Measurements from ENCODE around the gene RTN4.
A peak's percentile ranks its signal among the peaks of the same experiment; 100 is the strongest.

Gene RTN4

DNA sequence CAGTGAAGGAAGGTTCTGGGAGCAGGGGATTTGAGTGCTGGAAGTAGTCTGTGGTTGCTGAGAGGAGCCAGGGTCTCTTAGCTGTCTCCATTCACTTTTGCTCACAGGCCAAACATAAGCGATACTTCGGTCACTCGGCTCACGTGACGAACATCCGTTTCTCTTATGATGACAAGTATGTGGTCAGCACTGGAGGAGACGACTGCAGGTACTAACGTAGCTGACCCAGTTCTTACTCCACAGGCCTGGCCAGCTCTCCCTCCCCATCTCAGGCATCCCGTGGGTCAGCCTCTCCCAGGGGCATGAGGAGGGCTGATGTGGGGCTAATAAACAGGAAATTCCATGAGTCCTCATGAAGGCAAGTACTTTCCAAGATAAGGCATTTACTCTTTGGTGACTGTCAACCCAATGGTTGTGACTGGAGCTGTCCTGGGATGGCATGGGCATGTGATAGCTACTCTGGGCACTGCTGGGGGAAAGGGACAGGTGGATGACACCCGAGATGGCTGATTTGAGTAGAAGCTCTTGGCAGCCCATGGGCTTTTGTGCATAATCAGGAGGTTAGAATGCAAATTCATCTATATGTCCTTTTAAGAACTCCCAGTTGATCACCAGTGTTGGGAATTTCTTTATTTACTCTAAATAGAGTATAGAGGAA lies 81.6 kb downstream of the RTN4 start:
- DNase-seq: no peak

DNA sequence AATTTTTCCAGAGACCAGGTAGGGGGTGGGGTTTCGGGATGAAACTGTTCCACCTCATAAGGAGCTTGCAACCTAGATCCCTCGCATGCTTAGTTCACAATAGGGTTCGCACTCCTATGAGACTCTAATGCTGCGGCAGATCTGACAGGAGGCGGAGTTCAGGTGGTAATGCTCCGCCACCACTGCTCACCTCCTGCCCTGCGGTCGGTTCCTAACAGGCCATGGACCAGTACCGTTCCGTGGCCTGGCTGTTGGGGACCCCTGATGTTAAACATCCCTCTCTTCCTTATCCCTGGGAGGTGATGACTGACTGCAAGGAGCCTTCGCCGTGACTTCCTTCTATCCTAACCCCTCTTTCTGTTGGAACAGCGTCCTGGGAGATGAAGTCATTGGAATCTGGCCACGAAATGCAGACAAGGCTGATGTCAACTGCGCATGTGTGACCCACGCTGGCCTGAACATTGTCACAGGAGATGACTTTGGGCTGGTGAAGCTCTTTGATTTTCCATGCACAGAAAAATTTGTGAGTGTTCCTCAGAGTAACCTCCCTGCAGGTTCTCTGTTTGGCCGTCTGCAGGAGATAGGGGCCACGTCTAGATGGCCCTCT lies 82.4 kb downstream of the RTN4 start:
- DNase-seq: no peak

DNA sequence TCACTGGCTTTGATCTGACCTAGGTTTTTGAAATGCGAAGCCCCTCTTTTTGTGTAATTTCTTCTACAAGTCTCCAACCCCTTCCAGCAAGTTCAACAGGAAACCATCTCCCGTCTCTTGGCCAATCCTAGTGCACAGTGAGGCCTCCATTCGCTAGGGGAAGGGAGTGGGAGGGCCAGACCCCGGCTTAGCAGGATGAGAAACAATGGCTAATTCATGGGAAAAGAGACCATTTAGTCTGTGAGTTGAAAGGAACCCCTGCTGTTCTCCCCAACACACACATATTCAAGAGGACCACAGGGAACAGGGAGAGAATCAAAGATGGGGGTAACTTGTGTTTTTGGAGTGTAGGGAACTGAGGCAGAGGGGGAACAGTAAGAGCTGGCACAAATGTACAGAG lies 83.0 kb downstream of the RTN4 start:
- DNase-seq: peak; percentile 58

DNA sequence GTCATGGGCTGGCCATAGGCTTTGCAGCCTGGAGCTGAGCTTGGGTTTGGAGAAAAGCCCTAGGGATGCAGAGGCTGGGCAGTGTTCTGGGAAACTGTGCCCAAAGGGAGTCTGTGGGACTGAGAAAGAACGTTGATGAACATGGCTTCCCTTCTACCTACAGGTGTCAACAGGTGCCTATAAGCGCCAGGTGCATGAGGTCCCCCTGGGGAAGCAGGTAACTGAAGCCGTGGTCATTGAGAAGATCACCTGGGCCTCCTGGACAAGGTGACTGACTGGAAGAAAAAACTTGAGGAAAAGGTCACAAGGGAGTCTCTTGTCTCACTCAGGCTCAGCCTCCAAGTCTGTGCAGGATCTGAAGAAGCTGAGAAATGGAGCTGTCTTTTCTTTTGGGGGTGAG lies 83.4 kb downstream of the RTN4 start:
- DNase-seq: no peak

DNA sequence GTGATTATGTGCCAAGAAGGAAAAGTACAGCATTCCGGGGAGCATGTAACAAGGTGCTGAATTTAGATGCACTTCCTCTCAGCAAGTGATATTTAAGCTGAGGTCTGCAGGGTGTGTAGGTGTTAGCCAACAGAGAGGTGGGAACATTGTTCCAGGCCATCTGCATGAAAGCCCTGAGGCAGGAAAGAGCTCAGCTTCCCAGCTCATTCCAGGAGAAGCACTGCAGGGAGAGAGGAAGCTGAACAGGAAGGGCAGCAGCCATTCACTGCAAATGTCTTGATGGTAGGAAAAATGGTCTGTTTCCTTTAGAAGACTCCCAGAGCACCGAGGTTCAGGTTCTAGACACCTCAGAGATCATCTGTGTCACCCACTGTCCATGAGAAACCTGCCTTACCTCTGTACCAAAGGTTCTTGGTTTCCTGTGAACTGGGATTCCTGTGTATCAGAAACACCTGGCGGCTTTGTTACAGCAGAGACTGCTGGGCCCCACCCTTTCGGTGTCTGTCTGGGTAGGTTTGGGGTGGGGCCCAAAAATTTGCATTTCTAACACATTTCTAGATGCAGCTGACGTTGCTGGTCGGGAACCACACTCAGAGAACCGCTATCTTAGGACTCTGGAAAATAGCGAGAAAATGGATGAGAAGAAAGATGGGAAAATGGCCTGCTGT lies 84.0 kb downstream of the RTN4 start:
- DNase-seq: no peak

DNA sequence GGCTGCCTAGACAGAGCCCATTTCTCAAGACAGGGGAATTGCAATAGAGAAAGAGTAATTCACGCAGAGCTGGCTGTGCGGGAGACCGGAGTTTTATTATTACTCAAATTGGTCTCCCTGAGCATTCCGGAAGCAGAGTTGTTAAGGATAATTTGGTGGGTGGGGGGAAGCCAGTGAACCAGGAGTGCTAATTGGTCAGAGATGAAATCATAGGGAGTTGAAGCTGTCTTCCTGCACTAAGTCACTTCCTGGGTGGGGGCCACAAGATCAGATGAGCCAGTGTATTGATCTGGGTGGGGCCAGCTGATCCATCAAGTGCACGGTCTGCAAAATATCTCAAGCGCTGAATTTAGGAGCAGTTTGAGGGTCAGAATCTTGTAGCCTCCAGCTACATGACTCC lies 84.8 kb downstream of the RTN4 start:
- DNase-seq: no peak

DNA sequence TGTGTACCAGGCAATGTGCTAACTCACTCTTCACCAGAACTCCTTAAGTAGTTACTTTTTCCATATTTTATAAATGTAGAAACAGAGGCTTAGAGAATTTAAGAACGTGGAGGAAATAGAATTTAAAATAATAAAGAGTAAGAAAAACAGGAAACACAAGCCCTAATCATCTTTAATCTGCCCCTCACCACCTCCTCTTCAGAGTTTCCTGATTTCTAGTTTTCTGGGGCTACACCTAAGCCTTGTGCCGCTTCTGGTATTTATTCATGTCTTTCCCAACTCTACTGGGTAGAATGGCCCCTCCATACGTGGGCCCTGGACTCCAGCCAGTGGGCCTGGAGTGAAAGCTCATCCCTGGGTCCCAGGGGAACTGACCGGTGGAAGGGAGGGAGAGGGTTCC lies 85.4 kb downstream of the RTN4 start:
- DNase-seq: no peak

DNA sequence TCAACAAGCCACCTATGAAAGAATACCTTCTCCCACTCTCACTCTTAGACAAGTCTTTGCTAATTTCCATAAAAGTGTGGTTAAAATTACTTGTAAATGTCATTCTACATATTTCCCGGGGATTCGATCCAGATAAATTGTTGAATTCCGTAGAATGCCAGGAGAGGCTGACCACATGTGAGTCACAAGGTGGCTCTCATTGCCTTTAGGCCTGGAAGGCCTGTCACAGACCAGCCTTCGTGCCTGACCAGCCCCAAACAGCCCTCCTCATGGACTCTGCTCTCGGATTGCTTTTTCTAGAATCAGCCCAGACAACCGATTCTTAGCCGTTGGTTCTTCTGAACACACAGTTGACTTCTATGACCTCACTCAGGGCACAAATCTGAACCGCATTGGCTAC lies 86.0 kb downstream of the RTN4 start:
- no peak for DNase-seq

DNA sequence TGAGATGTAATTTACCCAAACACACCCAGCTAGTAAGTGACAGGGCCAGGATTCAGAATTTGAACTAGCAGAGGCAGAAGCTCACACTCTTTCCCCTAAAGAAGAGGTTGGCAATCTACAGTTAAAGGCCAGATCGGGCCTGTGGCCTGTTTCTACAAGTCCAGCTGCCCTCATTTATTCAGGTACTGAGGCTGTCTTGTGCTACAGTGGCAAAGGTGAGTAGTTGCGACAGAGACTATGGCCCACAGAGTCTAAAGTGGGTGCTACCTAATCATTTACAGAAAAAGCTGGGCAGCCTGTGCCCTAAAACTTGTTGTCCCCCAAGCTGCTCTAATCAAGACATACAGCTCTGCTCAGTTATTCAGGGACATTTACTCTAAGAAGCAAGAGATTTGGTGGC lies 86.8 kb downstream of the RTN4 start:
- no peak for DNase-seq

DNA sequence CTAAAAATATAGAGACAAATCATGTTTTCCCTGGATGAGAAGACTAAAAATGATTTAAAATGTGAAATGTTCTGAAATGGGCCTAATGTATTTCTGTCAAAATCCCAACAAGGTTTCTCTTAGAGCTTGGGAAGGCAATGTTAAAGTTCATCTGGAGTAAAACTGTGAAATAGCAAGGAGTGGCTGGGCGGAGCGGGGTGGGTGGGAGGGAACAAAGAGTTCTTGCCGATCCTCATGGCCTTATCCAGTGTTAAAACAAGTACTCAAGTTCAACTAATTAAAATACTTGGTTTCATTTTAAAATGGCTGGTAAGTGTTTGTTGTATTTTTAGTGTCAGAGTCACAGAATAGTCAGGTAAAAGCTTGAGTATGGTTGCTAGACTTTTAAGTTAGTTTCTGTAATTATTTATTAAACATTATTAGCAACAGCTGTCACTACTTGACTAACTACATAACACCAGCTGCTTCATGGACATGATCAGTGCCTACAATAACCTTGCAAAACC lies 87.3 kb downstream of the RTN4 start:
- no peak for DNase-seq

DNA sequence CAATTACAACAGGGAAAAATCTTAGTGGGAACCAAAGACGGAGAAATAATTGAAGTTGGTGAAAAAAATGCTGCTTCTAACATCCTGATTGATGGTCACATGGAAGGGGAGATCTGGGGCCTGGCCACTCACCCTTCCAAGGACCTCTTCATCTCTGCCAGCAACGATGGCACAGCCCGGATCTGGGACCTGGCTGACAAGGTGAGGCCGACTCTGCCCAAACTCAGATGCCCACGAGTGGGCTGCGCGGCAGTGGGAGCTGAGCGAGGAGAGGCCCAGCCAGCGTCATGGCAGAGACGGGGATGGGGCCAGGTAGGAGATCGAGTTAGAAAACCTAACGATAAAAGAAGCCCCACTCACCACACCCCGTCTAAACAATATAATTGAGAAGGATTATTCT lies 87.7 kb downstream of the RTN4 start:
- no peak for DNase-seq

DNA sequence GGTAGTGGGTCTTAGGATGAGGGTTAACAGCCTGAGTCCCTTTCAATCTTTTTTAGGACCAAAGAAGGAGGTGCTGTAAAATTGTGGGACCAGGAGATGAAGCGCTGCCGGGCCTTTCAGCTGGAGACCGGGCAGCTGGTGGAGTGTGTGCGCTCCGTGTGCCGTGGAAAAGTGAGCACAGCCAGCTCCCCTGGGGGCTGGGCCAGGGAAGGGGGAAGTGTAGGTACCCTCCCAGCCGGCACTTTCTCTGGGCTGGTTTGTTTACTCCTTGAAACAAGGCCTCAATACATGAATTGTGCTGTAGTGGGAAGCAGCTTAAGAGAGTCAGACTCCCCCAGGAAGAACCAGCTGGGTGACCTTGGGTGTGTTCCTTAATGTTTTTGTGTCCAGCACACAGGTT lies 90.1 kb downstream of the RTN4 start:
- DNase-seq: no peak

DNA sequence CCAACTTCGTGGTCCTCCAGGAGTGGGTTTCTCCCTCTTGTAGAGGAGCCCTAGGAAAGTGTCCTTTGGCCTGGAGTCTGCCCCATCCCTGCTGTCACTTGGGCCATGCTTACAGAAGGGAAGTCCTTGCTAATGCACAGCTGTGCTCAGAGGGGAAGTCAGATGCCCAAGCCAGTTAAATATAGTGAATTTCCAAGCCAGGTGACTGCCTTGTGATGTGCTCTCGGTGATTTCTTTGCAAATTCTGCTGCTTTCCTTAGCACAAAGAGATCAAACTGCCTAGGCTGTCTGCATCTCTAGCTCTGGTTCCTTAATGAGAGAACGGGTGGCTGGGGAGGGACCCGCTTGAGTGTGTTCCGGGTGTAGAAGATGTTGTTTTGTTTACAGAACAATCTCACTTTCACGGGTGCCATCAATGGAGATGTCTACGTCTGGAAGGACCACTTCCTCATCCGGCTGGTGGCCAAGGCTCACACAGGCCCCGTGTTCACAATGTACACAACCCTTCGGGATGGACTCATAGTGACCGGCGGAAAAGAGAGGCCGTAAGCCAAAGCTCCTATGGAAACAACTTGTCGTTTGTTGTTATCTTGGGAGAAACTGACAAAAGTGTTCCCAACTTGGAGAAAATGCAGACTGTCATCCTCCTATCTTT lies 91.4 kb downstream of the RTN4 start:
- DNase-seq: no peak

DNA sequence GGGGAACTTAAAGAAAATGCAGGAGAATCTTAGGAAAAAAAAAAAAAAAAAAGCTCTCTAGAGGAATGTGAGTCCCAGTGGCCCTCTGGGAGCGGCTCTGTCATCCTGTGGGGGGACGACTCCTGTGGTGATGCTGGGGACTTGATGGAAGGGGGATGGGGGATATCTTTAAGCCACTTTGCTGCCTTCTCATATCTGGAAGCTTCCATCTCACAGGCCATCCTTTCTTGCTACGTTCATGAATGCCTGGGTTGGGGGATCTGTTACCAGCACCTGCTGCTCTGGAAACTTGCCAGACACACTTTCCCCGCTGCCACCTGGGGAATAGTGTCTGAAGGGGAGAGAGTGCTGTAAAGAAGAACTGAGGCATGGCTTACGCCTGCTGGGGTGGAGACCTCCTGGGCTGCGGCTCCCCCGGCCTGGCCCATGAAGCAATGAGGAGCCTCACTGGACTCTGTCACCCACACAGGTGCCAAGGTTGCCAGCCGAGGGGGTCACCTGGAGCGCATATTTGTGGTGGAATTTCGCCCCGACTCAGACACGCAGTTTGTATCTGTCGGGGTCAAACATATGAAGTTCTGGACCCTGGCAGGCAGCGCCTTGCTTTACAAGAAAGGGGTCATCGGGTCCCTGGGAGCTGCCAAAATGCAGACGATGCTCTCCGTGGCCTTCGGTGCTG lies 92.8 kb downstream of the RTN4 start:
- no peak for DNase-seq

DNA sequence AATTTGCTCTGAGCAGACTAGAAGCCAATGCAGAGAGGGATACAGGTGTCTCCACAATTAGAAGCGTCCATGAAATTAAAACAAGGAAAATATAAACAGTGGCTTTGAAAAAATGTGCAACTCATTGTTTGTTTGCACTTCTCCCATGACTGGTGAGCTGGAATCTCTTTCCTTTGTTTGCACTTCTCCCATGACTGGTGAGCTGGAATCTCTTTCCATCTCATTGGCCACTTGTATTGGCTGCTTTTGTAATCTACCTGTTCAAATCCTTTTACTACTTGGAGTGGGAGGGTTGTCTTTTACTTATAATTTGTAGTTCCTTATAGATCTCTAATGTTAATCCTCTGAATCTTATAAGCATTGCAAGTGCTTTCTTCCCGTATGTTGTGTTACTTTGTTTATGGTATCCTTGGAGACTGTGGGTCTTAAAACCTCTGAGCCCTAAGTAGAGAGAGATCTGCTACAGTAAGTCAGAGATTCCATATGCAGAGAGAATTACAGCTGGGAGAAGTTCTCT lies 94.1 kb downstream of the RTN4 start:
- DNase-seq: no peak

DNA sequence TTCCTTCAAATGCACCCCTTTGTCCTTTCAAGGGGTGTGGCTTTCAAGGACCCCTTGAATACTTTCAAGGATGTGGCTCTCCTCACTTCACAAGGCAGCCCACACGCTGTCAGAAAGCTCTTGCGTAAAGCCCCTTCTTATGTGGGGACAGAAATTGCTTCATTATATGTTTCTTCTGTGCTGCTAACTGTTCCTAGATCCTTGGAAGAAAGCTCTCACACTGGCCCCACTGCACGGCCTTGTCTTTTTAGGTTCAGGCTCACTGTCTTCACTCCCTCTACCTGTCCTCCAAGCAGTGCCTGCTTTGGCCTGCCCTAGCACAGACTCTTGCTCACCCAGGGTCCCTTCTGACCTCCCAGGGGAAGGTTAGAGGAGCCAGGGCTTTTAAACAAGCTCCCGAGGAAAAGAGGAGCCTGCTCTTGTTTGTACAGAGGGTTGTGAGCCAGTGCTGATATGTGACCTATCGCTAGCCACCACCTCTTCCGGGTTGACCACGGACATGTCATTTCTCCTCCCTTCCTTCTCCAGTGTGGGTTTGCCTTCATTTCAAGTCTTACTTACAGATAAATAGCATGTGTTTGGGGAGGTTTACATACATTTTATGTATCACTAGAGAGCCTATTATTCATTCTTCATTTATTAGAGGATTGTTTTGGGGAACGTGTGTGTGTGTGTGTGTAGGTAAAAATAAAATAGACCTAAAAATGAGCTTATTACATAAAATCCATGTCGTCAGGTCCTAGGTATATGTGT lies 94.7 kb downstream of the RTN4 start:
- DNase-seq: no peak

DNA sequence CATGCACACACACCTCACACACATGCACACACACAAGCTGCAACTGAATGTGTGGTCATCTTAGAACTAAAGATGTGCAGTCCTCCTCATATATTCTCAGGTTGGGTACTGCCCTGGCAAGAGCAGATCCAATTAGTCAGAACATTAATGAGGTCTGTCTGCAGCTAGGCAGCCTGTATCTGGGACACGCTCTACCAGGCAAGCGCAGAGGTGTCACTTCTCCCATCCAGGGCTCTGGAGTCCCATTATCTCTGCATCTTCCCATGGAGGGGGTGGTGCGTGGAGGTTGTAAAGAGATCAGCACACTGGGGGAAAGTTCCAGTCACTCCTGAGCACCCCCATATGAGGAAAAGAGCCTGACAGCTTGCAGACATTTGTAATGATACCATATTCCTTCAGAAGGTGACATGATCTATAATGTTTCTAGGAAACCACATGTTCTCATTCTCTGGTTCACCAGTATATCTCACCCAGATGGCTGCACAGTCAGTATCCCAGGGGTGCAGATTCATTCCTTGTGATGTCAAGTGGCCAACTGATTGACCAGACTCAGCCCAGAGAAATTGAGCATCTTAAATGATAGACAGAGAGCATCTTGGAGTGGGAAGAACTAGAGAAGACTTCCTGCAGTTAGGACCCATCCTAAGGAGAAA lies 95.4 kb downstream of the RTN4 start:
- peak; percentile 40 for DNase-seq

DNA sequence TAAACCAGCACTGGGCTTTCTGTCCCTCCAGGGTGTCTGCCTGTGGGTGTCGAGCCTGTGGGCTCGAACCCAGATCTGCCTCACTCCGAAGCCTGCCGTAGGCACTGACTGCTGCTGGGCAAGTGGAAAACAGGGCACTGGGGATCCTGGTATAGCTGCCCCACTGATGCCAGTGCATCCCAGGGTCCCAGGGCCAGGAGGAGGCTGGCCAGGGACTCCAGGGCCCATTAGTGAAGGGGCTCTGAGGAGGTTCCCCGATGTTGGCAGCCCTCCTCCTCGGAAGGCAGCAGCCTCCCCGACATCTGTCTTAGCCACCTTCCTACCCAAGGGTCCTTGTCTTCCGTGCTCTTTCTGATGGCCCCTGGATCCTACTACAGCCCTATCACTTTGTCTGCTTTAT lies 96.1 kb downstream of the RTN4 start:
- no peak for DNase-seq

DNA sequence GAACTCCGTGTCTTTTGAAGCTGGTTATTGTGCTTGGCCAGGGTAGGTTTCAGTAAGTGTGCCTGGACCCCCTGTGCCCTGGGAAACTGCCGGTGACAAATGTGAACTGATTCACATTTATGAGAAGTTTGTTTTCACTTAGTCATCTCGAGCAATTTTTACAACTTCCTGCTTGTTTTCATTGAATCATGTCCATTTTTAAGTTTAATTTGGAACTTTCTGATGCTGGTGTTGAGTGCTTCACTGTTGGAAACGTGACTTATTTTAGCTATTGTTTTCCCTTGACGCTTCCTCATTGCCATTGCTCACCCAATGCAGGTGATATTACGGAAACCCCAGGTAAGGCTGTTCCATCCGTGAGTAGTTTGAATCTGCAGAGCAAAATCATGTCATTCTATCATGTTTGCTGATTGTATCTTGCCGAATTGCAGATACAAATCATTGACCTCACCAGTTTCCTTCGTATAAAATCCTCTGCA lies 97.2 kb downstream of the RTN4 start:
- no peak for DNase-seq

DNA sequence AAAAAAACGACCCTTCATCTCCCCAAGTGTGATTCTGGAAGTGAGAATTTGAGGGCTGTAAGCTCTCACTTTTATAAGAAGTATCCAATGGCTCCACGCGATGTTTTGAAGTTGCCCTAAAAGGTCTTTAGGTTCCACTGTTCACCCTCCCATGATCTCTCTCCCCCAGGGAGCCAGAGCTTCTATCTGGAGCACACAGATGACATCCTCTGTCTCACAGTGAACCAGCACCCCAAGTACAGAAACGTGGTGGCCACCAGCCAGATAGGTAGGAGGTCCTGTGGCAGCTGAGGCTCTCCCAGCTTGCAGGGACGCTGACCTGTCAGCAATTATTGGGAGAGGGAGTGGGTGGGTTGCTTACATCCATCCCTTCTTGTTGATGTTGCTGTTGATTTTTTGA lies 97.8 kb downstream of the RTN4 start:
- DNase-seq: no peak

DNA sequence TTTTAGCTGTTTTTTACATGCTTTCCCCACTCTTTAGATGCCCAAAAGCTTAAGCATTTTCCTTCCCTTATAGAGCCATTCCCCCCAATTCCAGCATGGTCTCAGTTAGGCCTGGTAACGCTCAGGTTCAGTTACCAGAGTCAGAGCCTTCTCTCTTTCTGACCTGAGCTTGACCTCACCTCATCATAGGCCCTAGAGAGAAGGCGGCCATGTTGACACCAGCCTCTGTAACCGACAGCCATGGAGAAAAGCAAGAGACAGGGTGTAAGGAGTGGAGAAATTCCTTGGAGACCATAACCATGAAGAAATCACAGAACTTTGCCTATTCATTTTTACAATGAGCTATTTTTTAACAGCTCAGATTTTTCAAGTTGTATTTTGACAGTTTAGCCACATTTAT lies 99.4 kb downstream of the RTN4 start:
- no peak for DNase-seq

DNA sequence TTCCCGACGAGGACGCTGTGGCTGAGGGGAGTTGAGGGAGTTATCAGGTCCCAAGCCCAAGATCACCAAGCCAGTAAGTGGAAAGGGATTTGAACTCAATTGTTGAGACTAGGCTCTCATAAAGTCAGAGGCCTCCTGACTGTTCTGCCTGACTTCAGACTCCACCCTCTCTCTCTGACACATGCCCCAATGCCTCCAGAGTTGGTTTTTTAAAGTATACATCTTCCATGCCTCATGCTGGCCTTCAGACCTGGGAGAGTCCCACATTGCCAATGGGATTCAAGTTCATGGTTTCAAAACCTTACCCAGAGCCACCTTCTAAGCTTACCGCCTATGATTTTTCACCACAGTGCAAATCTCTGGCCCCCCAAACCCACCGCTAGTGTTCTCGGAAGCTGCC lies 100.8 kb downstream of the RTN4 start:
- DNase-seq: no peak
